GM20000 (cell line): ENCODE data around the gene TAS2R50.

Experiments used
- DNase-seq: peaks from one replicate; pipeline ENCODE4 v3.0.0; 2012; ENCODE audit warnings: low spot score
- CTCF ChIP-seq: IDR thresholded peaks from 2 replicates; pipeline ENCODE4 v1.5.1; 2012; ENCODE audit warnings: mild to moderate bottlenecking, control low read depth; ENCODE audit errors: extremely low read depth, missing control alignments

The TAS2R50 gene

DNA sequence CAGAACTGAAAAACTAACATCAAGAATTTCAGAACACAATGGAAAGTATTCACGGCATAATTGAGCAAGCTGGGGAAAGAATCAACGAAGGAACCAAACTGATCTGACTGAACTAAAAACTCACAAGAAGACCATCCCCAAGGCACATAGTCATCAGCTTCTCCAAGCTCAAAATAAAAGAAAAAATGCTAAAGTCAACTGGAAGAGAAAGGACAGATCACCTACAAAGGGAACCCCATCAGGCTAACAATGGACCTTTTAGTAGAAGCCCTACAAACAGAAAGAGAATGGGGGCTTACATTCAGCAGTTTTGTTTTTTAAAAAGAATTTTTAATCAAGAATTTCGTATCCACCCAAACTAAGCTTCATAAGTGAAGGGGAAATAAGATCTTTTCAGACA lies 11.7 kb downstream of the TAS2R50 start:
- no peak for DNase-seq
- TF ChIP-seq CTCF = no peak

- no peak for TF ChIP-seq CTCF
Observed at GRCh38 chr12:10968765-10969456, 17.8 kb downstream of the TAS2R50 start.

DNA sequence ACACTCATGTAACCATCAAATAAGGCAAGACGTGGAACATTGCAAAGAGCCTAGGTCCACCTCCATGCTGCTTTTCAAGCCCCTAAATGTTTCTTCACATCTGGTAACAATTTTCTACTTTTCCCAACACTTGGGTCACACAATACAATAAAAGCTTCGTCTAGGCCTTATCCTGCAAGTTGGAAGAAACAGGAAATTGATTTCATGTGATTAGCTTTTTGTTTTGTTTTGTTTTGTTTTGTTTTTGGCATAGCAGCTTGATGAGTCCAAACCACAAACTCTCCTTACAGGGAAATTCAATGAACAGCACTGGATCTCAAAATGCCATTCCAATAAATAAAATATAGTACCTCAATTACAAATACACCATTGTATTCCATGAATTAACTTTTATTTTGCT lies 19.3 kb downstream of the TAS2R50 start:
- TF ChIP-seq CTCF = no peak
- DNase-seq = no peak

More at GRCh38 chr12:10968765-10969456, 17.8 kb downstream of the TAS2R50 start:
- DNase-seq = no peak

DNA sequence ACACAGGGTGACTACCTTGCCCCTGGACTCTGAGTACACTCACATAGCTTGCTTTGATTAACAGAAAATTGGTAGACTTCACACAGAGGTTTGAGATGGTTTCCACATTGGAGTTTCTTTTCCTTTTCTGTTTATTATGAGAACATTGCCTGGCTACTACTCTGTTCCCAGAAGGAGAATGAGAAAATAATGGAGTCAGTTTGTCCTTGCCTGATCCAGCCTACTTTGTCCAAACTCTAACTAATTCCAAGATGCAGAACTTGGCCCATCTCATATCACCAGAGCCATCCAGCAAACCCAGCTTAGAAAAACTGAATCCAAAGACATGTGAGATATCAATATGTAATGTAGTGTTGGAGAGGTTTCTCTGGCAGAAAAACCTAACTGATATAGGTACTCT lies 20.4 kb downstream of the TAS2R50 start:
- no peak for TF ChIP-seq CTCF
- no peak for DNase-seq

GRCh38 chr12:10965476-10965875 lies 21.2 kb downstream of the TAS2R50 start:
- no peak for TF ChIP-seq CTCF
- DNase-seq = no peak

- no peak for TF ChIP-seq CTCF
- DNase-seq = no peak
Observed at GRCh38 chr12:10960211-10960610, 26.5 kb downstream of the TAS2R50 start.

GRCh38 chr12:10959804-10960203 lies 26.9 kb downstream of the TAS2R50 start:
- no peak for TF ChIP-seq CTCF
- DNase-seq = no peak
